Measurements from ENCODE around the gene SAV1.

SAV1 gene

DNA sequence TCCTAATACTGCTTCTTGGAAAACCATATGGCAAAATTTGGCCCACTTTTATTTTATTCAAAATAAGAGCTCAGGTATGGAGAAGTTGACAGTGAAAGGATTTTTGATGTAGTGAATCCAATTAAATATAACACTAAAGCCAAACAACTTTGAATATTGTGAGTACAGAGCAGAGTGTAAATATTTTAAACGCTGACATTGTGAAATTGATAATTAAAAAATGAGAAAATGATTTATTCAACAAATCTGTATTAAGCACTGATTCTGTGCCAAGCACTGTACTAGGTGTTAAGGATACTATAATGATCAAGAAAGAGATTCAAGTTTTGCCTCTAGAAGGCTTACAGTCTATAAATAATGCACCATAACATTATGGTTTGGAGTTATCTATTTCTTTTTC is 57.6 kb downstream of the SAV1 start:
- no peak for DNase-seq (ENCODE audit: low read depth in 1 of 2, low spot score in 1 of 2)

DNA sequence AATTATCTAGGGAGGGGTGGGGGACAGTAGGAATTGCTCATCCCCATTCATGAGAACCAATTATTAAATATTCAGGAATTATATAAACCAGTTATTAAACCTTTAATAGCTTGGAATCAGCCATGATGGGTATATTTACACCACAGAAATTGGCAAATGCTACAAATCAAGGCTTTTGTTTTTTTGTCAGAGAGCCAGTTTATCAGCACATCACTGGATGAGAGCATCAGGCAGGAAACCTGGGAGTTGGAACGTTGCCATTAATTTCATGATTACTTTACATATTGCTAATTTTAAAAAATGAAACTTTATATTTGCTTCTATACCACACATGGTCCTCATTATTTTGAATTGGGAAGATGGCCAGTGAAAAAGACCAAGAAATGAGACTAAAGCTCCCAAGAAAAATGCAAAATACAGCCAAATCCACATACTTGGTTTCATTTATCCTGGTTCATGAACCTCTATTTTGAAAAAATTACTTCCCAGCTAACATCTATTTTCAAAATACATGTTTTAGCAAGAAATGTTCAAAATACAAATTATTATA is 59.7 kb downstream of the SAV1 start:
- no peak for DNase-seq (ENCODE audit: low read depth in 1 of 2, low spot score in 1 of 2)

DNA sequence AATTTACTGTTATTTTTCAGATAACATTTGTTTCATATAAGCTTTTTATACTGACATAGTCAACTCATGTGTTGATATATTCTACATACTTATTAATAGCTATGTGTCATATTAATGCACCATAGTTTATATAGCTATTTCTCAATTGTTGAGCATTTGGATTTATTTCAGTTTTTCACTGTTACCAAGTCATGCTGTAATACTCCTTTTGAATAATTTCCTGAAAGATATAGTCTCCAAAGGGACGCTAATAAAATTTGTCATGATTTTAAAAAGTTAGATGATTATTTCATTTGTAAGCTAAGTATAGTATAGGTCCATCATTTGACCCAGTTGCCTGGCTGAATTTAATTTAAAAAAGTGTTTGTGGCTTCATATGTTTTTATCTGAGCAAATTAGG is 60.3 kb downstream of the SAV1 start:
- DNase-seq (ENCODE audit: low read depth in 1 of 2, low spot score in 1 of 2) = no peak

DNA sequence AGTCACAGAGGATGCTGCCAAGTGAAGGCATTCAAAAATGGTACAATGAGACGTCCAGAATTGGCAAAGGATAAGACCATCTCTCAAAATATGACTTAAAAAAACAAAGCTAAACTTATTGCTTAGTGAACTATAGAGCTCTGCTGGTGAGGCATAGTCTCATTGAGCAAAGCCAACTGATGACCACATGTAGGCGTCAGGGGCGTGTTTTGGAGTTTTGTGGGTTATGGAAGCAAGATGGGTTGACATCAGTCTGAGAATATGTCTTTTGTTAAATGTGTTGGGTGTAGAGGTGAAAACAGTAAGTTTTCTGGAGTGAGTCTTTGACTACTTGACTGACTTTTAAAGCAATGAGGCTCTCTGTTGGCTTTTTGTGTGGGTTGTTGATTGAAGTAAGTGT is 60.9 kb downstream of the SAV1 start:
- no peak for DNase-seq (ENCODE audit: low read depth in 1 of 2, low spot score in 1 of 2)

DNA sequence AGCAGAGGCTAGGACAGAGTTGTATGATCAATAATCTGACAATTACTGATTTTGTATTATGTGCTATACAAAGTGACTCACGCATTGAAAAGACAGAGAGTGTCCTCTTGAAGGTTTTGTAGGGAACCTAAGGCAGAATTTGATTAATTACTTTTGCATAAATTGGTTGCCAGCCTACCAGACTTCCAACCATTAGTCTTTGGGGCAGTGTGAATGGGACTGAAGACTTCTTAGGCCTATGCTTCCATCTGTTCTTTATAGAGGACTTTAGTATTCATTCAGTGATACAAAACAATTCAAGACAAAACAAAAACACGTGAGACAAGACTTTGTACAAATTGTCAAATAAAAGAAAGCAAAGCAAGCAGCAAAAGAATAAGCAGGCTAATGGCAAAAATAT is 61.6 kb downstream of the SAV1 start:
- no peak for DNase-seq (ENCODE audit: low read depth in 1 of 2, low spot score in 1 of 2)

DNA sequence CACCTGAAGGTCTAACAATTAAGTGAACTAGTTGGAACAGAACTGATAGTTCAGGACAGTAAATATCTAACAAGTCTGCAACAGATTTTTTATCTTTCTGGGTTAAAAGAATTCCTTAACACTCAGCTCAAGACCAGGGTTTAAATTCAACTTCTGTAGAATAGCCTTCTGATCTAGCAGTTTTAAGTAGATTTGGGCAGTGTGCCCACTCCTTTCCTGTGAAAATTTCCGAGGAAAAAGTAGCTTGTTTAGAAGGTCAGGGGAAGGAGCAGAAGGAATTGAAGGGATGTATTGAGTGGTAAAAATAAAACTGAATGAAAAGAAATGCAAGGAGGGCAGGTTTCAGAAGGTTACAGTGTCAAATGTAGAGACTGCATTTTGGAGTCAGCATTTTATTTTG is 62.3 kb downstream of the SAV1 start:
- no peak for DNase-seq (ENCODE audit: low read depth in 1 of 2, low spot score in 1 of 2)

DNA sequence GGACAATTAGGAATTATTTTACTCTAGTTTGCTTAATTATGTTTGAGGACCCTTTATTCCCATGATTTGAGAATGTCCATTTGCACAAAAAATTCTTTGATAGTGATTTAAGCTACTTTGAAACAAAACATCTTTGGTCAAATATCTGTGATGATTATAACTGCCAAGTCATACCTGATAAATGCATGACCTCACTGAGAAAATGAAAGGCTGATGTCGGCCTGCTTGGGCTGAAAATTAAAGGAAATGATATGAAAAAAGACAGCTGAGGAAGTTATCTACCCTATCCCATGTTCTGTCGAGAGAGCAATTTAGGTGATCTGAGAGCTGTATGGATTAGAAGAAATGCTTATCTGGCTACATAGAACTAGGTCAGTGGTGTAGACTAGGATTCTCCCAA is 64.5 kb downstream of the SAV1 start:
- no peak for DNase-seq (ENCODE audit: low read depth in 1 of 2, low spot score in 1 of 2)

DNA sequence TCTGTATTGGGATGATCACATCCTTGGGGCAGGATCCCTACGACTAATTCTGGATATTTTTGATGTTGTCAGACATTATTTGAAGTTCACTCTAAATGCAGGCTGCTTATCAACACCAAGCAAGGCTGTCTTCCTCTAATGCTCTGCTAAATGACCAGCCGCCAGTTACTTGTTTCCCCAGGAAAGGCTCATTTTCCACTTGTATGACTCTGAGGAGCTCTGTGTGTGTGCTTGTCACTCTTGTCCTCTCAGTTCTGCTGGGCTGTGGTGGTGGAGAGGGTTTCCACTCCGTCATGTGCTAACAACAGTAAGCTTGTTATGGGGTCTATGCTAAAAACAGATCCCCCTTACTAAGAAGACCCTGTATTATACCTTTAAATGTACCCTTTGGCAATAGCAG is 66.1 kb downstream of the SAV1 start:
- DNase-seq (ENCODE audit: low read depth in 1 of 2, low spot score in 1 of 2) = no peak

DNA sequence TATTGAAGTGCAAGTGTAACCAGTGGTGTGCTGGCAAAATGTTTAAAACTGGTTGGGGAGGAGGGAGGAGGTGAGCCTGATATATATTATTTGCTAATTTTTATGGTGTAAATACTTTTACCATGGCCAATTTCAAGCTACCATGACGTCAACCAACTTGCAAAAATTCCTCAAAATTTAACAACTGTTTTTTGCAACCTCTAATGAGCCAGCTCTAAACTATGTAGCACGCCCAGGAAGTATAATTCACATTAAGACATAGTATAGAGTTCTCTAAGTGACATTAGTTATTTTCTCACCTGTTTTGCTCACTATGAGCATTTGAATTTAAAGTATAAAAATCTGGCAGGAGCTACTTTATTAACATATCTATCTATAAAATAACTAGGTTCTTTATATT is 66.7 kb downstream of the SAV1 start:
- no peak for DNase-seq (ENCODE audit: low read depth in 1 of 2, low spot score in 1 of 2)

DNA sequence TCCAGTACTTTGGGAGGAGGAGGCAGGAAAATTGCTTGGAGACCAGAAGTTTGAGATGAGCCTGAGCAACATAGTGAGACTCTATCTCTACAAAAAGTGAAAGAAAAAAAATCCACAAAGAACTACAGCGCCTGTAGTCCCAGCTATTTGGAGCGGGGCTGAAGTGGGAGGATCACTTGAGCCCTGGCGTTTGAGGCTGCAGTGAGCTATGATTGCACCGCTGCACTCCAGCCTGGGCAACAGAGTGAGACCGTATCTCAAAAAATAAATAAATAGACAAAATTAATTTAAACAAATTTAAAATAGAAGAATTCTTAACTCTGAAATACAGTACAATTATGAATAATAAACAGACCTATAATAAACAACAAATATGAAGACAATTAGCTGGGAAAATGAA is 67.3 kb downstream of the SAV1 start:
- DNase-seq (ENCODE audit: low read depth in 1 of 2, low spot score in 1 of 2) = no peak

DNA sequence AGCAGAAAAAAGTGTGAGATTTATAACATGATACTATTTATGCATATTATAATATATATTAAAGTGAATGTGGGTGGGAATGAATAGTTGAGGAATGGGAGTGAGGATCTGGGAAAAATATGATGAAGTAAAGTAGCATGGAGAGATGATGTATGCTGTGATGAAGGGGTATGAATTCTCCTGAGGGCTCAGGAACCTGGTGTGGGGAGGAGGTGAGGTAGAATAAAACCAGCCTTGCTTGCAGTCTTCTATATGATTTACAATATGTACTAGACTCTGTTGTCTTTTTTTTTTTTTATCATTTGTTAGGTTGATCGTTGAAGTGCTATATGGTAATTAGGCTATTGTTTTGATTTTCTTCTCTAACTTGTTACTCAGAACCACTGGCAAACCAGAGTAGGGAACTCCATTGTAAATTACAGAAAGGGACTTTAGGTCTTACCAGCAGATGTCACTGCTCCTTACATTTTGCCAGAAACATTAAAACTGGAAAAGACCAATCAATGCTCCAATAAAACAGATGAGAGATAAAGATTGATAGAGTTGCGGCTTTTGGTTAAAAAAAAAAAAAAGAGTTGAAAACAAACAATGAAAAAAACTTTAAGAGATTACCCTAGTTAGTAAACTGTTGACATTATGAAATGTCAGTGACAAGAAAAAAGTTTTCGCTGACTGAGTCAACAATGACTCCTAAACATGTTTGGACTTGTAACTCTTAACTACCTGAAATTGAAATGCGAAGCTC is 68.2 kb downstream of the SAV1 start:
- DNase-seq (ENCODE audit: low read depth in 1 of 2, low spot score in 1 of 2) = no peak

DNA sequence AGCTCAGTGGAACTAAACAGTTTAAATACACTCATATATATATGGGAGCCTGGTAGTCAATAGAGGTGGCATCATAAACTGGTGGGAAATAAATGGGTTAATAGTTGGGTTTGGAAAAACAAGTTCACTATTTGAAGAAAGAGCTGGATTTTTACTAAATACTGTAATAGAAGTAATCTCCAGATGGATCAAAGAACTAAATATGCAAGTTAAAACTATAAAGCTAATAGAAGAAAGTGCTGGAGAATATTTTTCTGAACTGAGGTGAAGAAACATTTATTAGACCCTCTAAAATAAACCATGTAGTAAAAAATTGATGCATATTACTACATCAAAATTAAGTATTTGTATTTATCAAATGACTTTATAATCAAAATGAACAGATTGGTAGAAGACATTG is 69.3 kb downstream of the SAV1 start:
- no peak for DNase-seq (ENCODE audit: low read depth in 1 of 2, low spot score in 1 of 2)

DNA sequence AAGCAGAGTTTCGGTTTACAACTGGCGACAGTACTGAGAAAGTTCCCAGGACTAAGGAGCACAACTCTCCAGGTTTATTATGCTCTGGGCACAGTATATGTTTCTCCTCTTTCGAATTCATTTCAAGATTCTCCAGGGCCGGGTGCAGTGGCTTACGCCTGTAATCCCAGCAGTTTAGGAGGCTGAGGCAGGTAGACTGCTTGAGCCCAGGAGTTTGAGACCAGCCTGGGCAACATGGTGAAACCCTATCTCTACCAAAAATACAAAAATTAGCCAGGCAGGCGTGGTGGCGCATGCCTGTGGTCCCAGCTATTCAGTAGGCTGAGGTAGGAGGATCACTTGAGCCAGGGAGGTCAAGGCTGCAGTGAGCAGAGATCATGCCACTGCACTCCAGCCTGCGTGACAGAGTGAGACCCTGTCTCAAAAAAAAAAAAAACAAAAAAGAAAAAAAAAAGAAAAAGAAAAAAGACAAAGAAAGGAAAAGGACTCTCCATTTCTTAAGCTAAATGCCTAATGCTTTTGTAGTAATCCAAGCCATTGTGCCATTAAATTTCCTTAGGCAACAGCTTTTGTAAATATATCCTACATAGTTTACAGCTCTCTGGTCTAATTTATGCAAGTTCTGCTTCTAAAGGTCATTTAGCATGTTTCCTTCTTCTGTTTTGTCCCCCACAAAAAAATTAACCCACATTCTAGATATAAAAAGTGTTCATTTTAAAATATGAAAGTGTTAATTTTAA is 73.4 kb downstream of the SAV1 start:
- DNase-seq (ENCODE audit: low read depth in 1 of 2, low spot score in 1 of 2) = no peak

DNA sequence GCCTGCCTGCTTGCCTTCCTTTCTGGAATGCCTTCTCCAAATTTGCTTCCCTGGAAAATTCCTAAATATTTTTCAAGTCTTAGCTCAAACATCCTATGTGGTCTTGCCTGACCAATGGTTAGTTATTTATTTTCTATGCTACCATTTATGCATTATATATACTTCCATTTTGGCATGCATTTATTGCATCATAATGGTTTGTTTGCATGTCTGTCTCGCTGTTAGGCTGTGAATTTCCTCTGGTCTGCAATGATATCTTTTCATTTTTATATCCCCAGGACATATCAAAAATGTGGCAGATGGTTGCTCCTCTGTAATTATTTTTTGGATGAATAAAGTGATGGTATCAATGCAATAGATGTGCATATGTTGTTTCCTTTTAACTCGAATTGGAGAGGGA is 77.6 kb downstream of the SAV1 start:
- no peak for DNase-seq (ENCODE audit: low read depth in 1 of 2, low spot score in 1 of 2)
